Iris pigment epithelial cell (primary cell): Measurements from ENCODE around the gene BDH1.
"Not testable (repeated sequence)": the region's sequence is repeated elsewhere in the genome, so short reads cannot be mapped to it uniquely, and the experiment has no call there.

ENCODE experiments used
- DNase-seq: peaks from one replicate; pipeline ENCODE4 v3.0.0-alpha.2; 2011; ENCODE audit warnings: low read depth

Gene BDH1

DNA sequence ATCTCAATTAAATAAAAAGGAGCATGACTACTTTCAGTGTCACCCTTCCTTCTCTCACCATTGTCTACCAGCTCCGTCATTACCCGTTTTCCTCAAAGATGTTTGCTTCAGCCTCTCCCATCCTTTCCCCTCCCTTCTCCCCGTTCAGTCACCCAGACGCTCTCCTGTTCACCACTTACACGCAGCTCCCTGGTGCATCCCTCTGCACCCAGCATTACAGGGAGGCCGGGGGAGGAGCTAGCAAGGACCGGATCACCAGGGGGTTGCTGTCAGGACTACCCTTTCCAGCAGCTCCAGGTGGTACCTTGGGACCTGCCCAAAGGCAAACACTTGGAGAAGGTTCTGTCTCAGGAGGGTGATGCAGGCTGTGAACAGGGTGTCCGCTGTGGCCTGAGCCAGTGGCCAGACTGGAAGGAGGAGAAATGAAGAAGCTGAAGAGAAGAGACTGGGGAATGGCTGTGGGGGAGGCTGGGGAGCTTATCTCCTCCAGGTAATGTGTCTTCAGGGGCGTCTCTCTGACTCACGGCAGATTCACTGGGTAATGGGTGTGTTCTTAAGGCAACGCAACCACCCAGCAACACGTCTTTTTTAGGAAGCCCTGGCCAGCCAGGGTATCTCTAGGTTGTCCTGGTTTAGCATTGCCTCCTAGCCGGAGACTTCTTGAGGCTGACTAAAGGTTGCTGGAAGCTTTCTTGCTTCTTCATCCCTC is 21.8 kb upstream of the BDH1 start:
- no peak for DNase-seq

DNA sequence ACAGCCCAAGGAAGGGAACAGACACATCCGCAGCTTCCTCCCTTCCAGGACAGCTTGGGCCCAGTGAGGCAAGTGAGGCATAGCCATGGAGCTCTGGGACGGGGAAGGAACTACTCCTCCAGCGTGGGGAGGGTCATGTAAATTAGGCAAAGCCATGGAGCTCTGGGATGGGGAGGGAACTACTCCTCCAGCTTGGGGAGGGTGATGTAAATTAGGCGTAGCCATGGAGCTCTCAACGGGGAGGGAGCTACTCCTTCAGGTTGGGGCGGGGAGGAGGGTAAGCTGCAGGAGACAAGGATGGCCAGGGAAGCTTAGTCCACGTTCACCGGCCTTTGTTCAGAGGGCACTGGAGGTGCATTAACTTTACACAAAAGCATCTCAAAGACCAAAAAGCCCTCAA is 21.1 kb upstream of the BDH1 start:
- no peak for DNase-seq

DNA sequence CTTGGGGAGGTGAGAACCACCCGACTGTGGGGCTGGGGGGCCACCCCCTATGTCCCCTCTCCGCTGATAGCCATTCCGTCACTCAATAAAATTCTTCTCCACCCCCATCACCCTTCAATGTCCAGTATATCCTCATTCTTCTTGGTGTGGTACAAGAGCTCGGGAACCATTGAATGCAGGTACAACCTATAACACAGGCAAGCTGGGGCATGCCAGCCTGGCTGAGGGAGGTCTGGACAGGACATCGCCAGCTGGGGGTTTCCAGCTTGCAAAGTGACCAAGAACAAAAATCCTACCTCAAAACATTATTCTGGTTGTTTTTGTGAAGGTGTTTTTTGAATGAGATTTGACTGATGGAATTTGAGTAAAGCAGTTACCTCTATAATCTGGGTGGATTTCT is 19.6 kb upstream of the BDH1 start:
- no peak for DNase-seq

DNA sequence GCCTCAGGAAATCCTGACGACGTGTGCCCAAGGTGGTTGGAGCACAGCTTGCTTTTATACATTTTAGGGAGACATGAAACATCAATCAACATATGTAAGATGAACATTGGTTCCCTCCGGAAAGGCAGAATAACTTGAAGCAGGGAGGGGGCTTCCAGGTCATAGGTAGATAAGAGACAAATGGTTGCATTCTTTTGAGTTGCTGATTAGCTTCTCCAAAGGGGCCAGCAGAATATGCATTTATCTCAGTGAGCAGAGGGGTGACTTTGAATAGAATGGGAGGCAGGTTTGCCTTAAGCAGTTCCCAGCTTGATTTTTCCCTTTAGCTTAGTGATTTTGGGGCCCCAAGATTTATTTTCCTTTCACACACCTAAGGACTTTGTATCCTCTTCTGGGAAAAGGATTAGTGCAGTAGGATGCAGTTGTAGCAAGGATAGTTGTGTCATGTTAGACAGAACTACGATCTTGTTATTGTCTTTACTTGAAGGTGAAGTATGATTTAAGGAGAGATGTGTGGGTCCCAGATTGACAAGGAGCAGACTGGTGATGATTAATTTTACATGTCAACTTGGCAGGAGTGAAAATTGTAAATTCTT is 18.7 kb upstream of the BDH1 start:
- DNase-seq, result not testable (repeated sequence)

DNA sequence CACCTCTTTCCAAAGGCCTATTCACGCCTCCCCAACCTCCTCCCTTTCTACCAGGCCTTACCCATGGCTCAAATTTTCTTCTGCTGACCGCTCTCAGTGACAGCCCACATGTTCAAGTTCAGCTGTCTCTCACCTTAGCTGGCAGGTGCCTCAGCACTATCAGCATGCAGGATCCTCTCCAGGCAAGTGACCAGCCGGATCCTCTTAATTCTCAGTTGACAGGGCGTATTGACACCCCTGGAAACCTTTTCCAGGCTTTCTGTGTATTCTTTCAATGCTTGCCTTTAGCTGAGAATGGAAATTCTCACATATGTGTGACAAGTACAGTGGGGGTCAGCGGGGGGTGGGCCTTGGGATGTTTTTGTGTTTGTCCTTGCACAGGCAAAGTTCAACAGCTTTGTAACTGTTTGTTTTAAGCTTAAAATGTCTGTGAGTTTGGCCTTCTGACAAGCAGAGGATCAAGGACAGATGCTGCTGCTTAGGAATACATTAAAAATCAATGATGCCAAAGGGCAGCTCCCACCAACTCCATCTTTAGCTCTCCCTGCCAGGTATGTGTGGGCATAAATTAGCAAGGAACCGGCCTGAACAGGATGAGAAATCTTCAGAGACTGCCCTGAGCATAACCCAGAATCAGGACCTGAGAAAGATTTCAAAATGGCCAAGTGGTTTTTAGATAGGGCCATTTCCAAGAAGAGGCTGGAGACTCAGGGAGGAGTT is 17.4 kb upstream of the BDH1 start:
- DNase-seq, result no peak

DNA sequence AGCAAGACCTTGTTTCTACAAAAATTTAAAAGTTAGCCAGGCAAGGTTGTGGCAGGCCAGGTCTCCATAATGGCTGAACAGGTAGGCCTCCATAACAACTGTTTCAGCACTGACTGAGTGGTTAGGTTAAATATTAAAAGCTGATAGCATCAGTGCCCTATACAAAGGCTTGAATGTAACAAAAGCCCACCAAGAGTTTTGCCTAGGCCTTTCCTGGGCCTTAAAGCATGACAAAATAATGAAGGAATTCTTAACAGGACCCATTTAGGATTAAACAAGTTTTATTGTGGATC is 16.1 kb upstream of the BDH1 start:
- not testable (repeated sequence) for DNase-seq

DNA sequence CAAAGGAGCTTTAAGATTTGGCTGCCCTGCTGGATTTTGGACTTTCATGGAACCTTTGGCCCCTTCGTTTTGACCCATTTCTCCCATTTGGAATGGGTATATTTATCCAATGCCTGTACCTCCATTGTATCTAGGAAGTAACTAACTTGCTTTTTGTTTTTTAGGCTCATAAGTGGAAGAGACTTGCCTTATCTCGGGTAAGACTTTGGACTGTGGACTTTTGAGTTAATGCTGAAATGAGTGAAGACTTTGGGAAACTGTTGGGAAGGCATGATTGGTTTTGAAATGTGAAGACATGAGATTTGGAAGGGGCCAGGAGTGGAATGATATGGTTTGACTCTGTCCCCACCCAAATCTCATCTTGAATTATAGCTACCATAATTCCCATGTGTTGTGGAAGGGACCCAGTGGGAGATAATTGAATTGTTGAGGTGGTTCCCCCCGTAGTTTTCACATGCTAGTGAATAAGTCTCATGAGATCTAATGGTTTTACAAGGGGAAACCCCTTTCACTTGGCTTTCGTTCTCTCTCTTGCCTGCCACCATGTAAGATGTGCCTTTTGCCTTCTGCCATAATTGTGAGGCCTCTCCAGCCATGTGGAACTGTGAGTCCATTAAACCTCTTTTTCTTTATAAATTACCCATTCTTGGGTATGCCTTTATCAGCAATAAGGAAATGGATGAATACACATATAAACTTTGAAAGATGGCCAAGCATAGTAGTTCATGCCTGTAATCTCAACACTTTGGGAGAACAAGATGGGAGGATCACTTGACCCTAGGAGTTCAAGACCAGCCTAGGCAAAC is 15.5 kb upstream of the BDH1 start:
- not testable (repeated sequence) for DNase-seq

DNA sequence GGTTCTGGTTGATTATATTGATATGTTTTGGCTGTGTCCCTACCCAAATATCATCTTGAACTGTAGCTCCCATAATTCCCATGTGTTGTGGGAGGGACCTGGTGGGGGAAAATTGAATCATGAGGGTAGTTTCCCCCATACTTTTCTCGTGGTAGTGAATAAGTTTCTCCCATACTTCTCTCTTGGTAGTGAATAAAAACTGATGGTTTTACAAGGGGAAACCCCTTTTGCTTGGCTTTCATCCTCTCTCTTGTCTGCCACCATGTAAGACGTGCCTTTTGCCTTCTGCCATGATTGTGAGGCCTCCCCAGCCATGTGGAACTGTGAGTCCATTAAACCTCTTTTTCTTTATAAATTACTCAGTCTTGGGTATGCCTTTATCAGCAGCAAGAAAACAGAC is 13.7 kb upstream of the BDH1 start:
- not testable (repeated sequence) for DNase-seq

DNA sequence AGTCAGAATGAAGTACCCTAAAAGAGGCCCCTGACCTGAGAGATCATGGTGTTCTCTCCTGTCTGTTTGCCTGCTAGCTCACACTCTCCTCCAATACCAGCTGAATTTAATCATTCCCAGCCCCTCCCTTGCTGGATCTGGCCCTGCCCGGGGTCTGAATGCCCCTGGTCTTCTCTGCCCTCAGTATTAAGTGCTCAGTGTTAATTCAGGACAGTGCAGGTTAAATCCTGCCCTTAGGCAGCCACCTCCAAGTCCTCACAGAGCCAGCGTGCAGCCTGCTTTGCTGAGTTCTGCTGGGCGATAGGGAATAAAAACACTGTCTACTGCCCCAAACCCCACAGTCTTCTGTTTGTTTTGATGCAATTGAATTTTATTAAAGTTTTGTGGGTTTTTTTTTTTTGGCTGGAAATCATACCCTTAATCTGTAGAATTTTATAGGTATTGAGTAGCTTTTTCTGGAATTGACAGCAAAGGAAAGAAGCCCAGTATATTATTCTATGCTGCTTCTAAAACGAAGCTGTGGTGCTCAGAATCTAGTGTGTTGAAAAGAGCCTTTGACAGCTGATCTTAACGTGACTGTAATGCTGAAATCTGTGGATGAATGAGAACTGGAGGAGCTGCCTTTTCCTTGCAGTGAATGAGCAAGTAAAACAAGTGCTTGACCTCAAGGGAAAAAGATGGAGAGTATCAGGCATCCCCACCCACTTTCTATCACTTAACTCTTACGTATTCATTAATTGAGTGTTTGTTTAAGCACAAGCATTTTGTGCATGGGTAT is 12.3 kb upstream of the BDH1 start:
- DNase-seq, result no peak

DNA sequence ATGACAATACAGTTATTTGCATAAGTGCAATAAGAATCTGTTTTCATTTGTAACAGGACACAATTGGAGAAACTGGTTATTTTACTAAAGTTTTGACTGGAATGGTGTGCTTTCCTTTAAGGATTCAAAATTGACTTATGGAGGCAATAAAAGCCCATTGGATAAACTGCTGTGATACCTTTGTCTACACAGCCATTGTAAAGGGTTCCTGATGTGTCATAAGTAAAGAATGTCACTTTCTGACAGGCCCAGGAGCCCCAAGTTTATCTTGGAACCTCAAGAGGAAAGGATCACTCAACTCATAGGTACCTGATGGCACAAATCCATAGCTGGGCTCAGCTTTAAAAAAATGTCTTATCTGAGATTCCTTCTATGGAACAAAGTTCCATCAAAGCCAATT is 10.4 kb upstream of the BDH1 start:
- not testable (repeated sequence) for DNase-seq

DNA sequence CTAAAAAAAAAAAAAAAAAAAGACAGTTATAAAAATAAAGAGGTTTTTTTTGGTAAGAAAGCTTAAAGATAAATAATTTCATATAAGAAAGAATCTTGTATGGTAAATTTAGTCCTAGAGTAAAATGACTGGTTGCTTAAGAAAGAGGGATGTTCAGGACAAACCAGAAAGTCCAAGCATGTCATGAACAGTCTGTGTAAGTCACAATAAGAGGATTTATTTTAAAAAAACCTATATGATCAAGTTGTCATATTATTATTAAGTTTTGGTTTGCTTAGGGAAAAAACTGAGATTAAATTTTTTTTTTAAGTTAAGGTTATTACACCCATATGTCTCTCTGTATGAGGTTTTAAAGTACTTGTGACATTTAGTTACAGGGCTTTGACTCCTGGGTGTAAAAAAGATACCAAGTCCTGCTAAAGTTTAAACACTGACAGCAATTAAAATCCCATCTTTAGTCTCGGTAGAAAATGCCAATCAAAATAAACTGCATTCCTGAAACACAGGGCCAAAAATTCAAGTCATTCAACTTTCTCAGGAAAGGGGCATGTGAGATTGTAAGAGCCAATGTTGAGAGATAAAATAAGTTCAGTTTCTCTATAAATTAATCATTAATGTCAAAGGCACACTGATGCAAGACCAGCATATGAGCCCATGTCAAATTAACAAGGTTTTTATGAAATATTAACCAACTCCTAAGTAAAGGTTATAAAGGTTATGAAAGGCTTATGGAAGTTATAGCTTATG is 8.5 kb upstream of the BDH1 start:
- DNase-seq, result no peak

DNA sequence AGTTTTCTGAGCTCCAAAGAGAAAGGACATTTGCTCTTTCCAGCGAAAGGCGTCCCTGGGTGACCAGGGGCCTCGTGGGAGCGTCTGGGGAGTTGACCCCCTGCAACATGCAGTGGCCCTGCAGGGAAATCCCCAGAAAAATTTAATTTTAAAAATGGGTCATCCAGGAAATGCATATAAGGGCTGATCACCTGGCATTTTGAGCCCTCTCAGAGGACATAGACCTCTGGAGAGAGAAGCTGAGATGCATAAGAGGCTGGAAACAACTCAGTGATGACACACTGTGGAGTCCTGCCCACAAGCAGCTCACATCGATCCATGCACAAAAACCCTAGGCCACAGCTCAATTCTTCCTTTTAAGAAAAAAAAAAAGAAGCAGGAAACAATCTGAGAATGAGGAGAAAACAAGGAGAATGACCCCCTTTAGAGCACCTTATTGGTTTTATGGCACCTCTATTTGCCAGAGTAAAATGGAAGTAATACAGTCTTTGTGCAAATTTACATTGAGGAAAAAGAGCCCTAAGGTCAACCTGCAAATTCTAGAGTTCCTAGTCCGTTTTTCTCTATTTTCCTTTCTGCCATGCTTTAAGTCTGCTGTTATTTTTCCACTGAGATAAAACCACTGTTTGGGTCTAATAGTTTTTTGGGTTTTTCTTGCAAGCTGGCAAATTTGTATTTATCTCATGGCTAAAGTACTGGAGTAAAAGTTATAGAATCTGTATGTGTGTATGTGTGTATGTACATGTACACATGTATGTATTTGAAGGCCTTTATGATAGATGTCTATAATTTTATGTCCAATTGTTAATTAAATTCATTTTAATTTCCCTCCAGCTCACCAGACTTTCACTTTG is 6.9 kb upstream of the BDH1 start:
- no peak for DNase-seq

DNA sequence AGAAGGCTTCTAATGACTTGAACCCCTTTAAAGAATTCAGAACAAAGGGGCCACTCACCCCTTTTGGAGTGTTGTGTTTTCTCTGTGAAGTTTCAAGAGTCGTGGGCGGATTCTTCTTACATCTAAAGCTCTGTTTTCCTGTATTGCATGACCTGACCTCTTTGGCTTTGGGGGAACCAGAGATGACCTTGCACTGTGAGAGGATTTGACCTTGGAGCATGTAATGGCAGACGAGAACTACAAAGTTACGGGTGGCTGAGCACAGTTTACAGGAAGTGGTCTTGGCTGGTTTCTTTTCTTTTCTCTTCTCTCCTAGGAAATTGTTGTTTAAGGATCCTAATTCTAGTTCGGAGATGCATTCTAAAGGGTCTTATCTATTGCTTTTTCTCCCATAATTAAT is 6.2 kb upstream of the BDH1 start:
- DNase-seq, result no peak

DNA sequence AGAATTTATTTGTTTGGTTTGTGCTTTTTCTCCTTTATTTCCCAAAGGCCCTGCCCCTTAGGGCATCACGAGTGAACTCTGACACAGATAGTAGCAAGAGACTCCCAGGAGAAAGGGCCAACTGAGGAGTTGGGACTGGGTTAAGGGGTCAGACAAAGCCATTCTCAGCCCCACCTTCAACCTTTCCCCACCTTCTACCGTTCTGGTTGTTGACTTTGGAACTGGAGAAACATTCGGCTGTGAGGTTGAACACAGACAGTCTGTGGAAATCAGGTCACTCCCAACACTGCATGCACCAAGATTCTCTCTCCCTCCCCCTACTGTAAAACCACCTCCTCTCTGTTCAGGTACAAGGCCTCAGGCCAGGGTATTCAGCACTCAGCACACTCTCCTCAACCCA is 3.9 kb upstream of the BDH1 start:
- DNase-seq, result no peak

DNA sequence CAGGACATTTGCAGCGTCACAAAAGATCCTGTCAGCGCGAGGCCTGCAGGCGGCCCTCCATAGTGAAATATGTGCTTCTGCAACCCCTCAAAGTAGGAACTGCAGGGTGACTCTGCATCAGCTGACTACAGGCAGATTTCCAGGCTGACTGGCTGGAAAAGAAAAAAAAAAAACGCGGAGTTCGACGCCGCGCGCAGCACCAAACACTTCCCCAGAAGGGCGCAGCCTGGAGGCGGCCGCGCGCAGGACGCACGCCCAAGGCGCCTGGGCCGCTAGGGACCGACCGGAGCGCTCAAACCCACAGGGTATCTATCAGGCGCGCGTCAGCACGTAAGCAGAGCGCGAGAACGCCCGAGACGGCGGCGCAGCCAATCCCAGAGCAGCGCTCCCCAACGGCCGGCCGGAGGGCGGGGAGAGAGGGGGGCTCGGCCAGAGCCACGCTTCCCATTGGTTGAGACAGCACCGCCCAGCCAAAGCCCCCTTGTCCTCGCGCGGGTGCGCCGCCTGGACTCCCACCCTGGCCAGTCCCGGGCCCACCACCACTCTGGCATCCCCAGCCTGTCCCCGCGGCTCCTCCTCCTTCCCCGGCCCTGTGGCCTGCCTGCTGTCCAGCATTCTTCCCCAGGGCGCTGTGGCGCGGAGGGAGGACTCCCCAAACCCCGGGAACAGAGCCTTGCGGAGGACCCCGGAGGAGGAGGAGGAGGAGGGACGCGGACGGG is 1.0 kb downstream of the BDH1 start:
- DNase-seq, result peak; percentile 98

DNA sequence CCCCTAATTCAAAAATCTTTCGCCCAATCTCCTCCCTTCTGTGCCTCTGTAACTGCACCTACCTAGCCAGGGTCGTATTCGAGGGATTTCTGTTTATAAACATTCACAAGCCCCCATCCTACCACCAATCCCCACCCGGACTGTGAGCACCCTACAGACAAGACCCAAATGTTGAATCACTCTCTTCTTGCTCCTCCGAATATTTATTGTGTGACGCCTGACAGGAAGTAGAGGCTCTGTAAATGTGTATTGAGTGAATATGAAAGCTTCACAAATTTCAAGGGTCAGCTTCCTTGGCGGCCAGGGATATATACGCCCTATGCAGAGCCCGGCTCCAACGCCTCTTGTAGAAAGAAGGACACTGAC is 1.6 kb downstream of the BDH1 start:
- DNase-seq, result peak; percentile 51

DNA sequence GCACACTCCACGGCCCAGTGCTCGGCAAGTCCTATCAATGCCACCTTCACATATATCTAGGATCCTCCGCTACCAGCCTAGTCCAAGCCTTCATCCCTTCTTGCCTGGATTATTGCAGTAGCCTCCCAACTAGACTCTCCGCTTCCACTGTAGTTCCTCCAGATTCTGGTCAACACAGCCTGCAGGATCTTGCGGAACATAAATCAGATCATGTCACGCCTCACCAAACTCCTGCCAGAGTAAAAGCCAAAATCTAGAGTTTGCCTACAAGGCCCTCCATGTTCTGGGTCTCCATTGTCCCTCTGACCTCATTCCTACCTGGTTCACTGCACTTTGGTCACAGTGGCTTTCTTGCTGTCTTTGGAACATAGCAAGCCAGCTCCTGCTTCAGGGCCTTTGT is 3.6 kb downstream of the BDH1 start:
- no peak for DNase-seq

DNA sequence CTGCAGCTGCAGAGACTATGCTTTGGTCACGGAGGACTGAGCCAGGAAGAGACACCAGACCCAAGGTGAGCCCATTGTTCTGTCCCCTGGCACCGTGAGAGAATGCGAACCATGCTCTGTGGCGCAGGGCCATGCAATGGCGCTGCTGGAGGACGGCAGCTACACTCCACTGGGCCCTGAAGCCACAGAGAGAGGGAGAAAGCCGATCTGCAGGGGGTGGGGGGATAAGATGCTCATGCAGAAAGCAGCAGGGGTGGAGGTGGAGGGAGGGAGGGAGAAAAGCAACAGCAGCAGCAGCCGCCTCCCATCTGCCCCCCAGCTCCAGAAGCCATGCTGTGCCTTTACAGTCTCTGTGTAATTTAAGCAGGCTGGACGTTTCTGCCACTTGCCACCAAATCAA is 5.3 kb downstream of the BDH1 start:
- DNase-seq, result no peak

DNA sequence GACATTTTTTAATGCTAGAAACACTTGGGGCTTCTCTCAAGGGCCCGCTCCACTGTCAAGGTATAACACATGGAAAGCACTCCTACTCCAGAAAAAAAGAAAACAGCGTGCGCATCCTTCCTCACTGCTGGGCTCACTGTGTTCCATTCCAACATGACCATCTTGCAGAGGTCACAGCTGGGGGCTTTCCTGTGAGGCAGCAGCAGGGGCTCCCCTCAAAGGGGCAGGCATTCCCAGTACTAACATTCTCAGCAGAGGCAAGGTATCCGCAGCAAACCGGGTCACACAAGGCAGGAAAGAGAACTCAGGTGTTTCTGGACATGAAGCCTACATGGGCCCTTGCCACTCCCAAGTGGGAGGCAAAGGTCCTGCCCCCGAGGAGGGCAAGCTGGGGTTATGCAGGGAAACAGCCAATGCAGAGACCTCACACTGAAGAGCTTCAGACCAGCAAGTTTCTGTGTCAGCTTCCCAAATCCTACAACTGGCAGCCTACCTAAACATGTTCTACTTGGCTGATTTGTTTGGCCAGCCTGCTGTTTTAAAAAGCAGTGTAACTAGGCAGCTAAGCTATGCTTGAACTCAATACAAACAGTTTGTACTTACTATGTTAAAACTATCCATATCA is 6.4 kb downstream of the BDH1 start:
- no peak for DNase-seq
